ENCODE results near the gene SCAF1.

- TF ChIP-seq POLR2A (IDR thresholded peaks at IDR 0.05) (no peak), CTCF (IDR thresholded peaks at IDR 0.05) (no peak), EP300 (IDR thresholded peaks at IDR 0.05) (no peak), POLR2AphosphoS5 (IDR thresholded peaks at IDR 0.05) (no peak)
Observed at GRCh38 chr19:49632576-49632975, 9.4 kb upstream of the SCAF1 start.

All from upper lobe of left lung (tissue), 4 donors.